ENCODE results near the gene PHKA2. TPM values are rescaled to one million over a fixed set of nuclear protein-coding genes. Genes with fewer than 3 reads are reported as not detected.

Gene PHKA2
- polyA plus RNA-seq, 2 of the 4 experiments (the other 2 are of a cell fraction), result 16.1 to 21.2 TPM

DNA sequence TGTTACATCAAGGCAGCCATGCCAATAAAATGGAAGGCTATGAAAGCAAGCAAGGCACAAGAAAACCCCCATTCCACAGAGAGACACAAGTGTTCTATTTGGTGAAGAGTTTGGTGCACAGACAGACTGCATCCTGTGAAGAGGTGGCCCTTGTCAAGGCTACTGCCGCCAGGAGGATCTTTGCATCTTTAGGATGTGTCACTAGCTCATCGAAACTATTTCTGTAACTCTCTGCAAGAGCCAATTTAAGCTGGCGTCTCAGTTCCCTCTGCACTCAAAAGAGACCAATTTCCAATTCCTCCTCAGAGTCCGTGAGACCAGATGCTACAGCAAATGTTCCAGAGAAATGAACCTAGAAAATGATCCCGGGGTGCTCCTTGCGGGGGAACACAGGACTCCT, 91.0 kb downstream of the PHKA2 start:
- no peaks in the 10 kb centered on the region for H3K4me1 ChIP-seq
- CTCF ChIA-PET, result no interaction called here
- no peak overlapping the region for H3K27ac ChIP-seq
- WGBS (ENCODE audit: missing lambda C conversion rate), result 99% methylated on average over 6 of the region's 6 CpGs
- FAIRE-seq (no peak), DNase-seq (ENCODE audit: low read depth in 1 of 2, low spot score in 1 of 2) (no peak), ATAC-seq (no peak)
- no peaks in the 10 kb centered on the region for H3K9me3 ChIP-seq
- no peak overlapping the region for H3K4me2 ChIP-seq
- no peak for TF ChIP-seq CHD2 (IDR thresholded peaks at IDR 0.05; ENCODE audit: low read length, partially characterized antibody)
- TF ChIP-seq, protein P1, sequence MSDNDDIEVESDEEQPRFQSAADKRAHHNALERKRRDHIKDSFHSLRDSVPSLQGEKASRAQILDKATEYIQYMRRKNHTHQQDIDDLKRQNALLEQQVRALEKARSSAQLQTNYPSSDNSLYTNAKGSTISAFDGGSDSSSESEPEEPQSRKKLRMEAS (IDR thresholded peaks at IDR 0.05), result no peak
- no peak for TF ChIP-seq RNF2 (IDR thresholded peaks at IDR 0.05; ENCODE audit: borderline replicate concordance, low read depth)
- TF ChIP-seq FOXS1 (CRISPR knock-in tag; IDR thresholded peaks at IDR 0.05), result no peak
- no peak for TF ChIP-seq CEBPB (IDR thresholded peaks at IDR 0.05)
- TF ChIP-seq, protein P2, sequence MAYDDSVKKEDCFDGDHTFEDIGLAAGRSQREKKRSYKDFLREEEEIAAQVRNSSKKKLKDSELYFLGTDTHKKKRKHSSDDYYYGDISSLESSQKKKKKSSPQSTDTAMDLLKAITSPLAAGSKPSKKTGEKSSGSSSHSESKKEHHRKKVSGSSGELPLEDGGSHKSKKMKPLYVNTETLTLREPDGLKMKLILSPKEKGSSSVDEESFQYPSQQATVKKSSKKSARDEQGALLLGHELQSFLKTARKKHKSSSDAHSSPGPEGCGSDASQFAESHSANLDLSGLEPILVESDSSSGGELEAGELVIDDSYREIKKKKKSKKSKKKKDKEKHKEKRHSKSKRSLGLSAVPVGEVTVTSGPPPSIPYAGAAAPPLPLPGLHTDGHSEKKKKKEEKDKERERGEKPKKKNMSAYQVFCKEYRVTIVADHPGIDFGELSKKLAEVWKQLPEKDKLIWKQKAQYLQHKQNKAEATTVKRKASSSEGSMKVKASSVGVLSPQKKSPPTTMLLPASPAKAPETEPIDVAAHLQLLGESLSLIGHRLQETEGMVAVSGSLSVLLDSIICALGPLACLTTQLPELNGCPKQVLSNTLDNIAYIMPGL (CRISPR knock-in tag; IDR thresholded peaks at IDR 0.05; ENCODE audit: borderline replicate concordance), result no peak
- no peak for TF ChIP-seq POLR2A (IDR thresholded peaks at IDR 0.05; ENCODE audit: low read length)
- no peak for TF ChIP-seq NPAS2 (CRISPR knock-in tag; IDR thresholded peaks at IDR 0.05; ENCODE audit: borderline replicate concordance)
- no peak for TF ChIP-seq PHF8 (IDR thresholded peaks at IDR 0.05; ENCODE audit: borderline replicate concordance, low read depth)
- TF ChIP-seq EHF (CRISPR knock-in tag; IDR thresholded peaks at IDR 0.05), result no peak
- no peak for TF ChIP-seq BHLHE40 (IDR thresholded peaks at IDR 0.05; ENCODE audit: low read depth, low read length)
- no peak for TF ChIP-seq ZC3H11A (IDR thresholded peaks at IDR 0.05)
- TF ChIP-seq RARB (CRISPR knock-in tag; IDR thresholded peaks at IDR 0.05), result no peak
- TF ChIP-seq HOXA7 (CRISPR knock-in tag; IDR thresholded peaks at IDR 0.05), result no peak
- POLR2A ChIA-PET, result no interaction called here
- no peak overlapping the region for H3K4me3 ChIP-seq

DNA sequence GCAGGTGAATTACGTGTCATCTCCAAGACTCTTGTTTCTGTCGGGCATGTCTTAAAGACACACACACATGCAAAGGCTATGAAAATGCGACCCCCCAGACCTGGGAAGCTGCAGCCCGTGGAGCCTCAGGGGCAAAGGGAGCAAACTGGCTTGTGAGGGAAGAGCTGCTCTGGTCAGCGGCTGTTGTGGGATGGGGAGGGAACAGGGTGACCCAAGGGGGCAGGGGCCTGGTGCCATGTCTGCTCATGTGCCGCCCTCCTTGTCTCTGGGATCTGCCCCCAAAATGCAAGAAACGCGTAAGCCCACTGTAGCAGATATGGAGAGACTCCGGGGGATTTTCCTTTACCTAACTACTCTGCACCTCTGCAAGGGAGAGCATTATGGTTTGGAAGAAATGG, 92.4 kb downstream of the PHKA2 start:
- no peak overlapping the region for H3K27ac ChIP-seq
- no peak overlapping the region for H3K4me2 ChIP-seq
- peaks cover 7% of the 10 kb centered on the region; the same call in 2 of the 3 replicates for H3K4me1 ChIP-seq
- WGBS (ENCODE audit: missing lambda C conversion rate), result 89% methylated on average over 8 of the region's 9 CpGs
- ChIA-PET POLR2A (no interaction called here), CTCF (no interaction called here)
- ATAC-seq (no peak), DNase-seq (ENCODE audit: low read depth in 1 of 2, low spot score in 1 of 2) (no peak), FAIRE-seq (no peak)
- H3K9me3 ChIP-seq, result no peaks in the 10 kb centered on the region
- no peak overlapping the region for H3K4me3 ChIP-seq
- TF ChIP-seq, protein P3, sequence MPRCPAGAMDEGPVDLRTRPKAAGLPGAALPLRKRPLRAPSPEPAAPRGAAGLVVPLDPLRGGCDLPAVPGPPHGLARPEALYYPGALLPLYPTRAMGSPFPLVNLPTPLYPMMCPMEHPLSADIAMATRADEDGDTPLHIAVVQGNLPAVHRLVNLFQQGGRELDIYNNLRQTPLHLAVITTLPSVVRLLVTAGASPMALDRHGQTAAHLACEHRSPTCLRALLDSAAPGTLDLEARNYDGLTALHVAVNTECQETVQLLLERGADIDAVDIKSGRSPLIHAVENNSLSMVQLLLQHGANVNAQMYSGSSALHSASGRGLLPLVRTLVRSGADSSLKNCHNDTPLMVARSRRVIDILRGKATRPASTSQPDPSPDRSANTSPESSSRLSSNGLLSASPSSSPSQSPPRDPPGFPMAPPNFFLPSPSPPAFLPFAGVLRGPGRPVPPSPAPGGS (IDR thresholded peaks at IDR 0.05), result no peak
- TF ChIP-seq CHD4 (IDR thresholded peaks at IDR 0.05; ENCODE audit: borderline replicate concordance), result no peak
- no peak for TF ChIP-seq CEBPB (IDR thresholded peaks at IDR 0.05)

DNA sequence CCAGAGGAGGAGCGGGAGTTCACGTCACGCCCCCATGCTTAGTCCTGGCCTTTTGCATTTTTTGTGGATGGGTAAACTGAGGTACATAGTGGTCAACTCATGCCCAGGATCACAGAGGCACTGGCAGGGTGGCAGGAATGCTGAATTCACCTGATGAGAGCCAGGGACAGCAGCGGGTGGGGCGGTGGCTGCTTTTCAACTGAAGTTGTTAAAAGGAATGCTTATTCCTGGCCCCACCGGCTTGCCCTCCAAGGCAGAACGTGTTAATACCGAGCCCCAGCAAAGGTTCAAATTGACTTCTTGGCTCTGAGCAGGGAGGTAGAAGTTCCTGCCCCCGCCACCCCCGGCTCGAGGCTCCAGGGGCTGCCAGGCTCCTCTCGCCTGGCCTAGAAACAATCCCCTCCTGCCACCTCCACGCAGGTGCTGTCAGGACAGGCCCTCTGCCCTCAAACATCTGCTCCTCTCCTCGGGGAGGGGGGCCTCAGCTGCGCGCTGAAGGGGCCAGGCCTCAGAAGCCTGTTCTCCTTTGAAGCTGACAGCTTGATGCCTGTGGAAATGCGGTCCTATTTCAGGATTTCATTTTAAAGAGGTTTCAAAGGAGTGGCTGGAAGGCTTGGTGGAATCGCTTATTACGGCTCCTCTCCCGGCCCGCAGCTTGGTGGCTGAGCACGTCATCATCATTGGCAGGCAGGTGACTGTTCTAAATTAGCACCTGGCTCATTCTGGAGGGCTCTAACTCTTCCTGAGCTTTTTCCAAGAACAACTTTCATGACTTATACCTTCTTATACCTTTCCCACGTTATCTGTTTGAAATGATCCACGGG, 93.0 kb downstream of the PHKA2 start:
- no peak overlapping the region for H3K4me3 ChIP-seq
- H3K27ac ChIP-seq, result no peak overlapping the region
- ATAC-seq (no peak), DNase-seq (ENCODE audit: low read depth in 1 of 2, low spot score in 1 of 2) (no peak), FAIRE-seq (no peak)
- CTCF ChIA-PET, result no interaction called here
- WGBS (ENCODE audit: missing lambda C conversion rate), result 91% methylated on average over 18 of the region's 24 CpGs
- no peak overlapping the region for H3K4me2 ChIP-seq
- TF ChIP-seq, protein P1 (IDR thresholded peaks at IDR 0.05), result no peak
- no peak for TF ChIP-seq RNF2 (IDR thresholded peaks at IDR 0.05; ENCODE audit: borderline replicate concordance, low read depth)
- no peak for TF ChIP-seq CHD2 (IDR thresholded peaks at IDR 0.05; ENCODE audit: low read length, partially characterized antibody)
- no peak for TF ChIP-seq HOXB13 (CRISPR knock-in tag; IDR thresholded peaks at IDR 0.05; ENCODE audit: low read depth)
- TF ChIP-seq PHF8 (IDR thresholded peaks at IDR 0.05; ENCODE audit: borderline replicate concordance, low read depth), result no peak
- no peak for TF ChIP-seq JUN (IDR thresholded peaks at IDR 0.05)
- TF ChIP-seq NR3C1 (IDR thresholded peaks at IDR 0.05), result no peak
- TF ChIP-seq EHMT2 (IDR thresholded peaks at IDR 0.05; ENCODE audit: low read depth), result no peak
- no peak for TF ChIP-seq KDM5A (IDR thresholded peaks at IDR 0.05)
- TF ChIP-seq EP300 (IDR thresholded peaks at IDR 0.05), result no peak
- TF ChIP-seq, protein P4, sequence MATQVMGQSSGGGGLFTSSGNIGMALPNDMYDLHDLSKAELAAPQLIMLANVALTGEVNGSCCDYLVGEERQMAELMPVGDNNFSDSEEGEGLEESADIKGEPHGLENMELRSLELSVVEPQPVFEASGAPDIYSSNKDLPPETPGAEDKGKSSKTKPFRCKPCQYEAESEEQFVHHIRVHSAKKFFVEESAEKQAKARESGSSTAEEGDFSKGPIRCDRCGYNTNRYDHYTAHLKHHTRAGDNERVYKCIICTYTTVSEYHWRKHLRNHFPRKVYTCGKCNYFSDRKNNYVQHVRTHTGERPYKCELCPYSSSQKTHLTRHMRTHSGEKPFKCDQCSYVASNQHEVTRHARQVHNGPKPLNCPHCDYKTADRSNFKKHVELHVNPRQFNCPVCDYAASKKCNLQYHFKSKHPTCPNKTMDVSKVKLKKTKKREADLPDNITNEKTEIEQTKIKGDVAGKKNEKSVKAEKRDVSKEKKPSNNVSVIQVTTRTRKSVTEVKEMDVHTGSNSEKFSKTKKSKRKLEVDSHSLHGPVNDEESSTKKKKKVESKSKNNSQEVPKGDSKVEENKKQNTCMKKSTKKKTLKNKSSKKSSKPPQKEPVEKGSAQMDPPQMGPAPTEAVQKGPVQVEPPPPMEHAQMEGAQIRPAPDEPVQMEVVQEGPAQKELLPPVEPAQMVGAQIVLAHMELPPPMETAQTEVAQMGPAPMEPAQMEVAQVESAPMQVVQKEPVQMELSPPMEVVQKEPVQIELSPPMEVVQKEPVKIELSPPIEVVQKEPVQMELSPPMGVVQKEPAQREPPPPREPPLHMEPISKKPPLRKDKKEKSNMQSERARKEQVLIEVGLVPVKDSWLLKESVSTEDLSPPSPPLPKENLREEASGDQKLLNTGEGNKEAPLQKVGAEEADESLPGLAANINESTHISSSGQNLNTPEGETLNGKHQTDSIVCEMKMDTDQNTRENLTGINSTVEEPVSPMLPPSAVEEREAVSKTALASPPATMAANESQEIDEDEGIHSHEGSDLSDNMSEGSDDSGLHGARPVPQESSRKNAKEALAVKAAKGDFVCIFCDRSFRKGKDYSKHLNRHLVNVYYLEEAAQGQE (IDR thresholded peaks at IDR 0.05), result no peak
- TF ChIP-seq FOSB (CRISPR knock-in tag; IDR thresholded peaks at IDR 0.05), result no peak
- no peak for TF ChIP-seq ZFP36 (IDR thresholded peaks at IDR 0.05; ENCODE audit: borderline replicate concordance, partially characterized antibody)
- POLR2A ChIA-PET, result no interaction called here
- peaks cover 11% of the 10 kb centered on the region for H3K4me1 ChIP-seq
- no peaks in the 10 kb centered on the region for H3K9me3 ChIP-seq

Data from A549 (cell line).